Measurements from ENCODE around the gene UBE2D1.

Gene UBE2D1

DNA sequence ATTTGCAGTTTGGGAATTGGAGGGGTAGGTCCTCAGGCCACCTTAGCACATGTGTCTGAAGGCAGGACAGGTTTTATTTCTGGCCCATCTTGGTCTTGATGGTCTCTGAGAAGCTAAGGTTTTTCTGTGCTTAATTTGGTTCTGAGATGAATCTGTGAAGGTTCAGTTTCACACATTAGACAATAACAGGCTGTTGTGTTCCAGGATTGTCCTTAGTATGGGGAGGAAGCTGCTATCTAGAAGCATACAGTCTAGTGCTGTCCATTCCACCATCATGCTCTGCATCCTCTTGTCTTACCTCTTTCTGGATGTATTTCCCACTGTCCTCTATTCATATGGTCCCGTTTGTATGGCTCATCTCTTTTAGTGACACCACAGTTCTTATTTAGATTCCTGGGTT, 7.1 kb downstream of the UBE2D1 start:
- DNase-seq: no peak

DNA sequence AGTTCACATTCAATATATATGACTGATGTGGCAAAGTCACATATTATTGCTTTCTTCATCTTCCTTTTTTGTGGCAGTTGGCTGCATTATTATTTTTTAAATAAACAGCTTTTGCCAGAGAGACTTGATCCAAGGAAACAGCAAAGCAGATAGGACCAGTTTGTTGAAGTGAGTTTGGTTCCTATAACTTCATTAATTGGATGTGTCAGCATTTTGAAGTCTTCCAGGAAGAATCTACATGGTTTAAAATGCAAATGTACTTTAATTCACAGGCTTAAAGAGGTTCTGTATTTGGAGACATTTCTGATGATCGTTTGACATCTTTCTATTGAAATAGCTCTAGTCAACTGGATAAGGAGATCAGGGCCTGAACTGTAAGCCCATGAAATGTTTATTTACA, 13.2 kb downstream of the UBE2D1 start:
- no peak for DNase-seq

- no peak for DNase-seq
Observed at GRCh38 chr10:58348571-58349033, 13.8 kb downstream of the UBE2D1 start.

DNA sequence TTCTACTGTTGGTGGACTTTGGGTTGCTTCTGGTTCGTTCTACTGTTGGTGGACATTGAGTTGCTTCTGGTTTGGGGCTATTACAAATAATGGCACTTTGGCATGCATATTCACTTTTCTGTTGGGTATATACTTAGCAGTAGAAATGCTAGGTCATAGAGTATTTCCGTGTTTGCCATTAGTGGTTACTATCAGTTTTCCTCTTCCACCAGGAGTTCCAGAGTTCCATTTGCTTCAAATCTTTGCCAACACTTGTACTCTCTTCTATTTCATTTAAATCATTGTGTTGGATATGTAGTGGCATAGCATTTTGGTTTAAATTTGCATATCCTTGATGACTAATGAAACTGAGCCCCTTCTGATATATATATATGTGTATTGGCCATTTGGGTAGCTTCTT, 15.2 kb downstream of the UBE2D1 start:
- DNase-seq: no peak

- no peak for DNase-seq
Observed at GRCh38 chr10:58350619-58351323, 16.0 kb downstream of the UBE2D1 start.

DNA sequence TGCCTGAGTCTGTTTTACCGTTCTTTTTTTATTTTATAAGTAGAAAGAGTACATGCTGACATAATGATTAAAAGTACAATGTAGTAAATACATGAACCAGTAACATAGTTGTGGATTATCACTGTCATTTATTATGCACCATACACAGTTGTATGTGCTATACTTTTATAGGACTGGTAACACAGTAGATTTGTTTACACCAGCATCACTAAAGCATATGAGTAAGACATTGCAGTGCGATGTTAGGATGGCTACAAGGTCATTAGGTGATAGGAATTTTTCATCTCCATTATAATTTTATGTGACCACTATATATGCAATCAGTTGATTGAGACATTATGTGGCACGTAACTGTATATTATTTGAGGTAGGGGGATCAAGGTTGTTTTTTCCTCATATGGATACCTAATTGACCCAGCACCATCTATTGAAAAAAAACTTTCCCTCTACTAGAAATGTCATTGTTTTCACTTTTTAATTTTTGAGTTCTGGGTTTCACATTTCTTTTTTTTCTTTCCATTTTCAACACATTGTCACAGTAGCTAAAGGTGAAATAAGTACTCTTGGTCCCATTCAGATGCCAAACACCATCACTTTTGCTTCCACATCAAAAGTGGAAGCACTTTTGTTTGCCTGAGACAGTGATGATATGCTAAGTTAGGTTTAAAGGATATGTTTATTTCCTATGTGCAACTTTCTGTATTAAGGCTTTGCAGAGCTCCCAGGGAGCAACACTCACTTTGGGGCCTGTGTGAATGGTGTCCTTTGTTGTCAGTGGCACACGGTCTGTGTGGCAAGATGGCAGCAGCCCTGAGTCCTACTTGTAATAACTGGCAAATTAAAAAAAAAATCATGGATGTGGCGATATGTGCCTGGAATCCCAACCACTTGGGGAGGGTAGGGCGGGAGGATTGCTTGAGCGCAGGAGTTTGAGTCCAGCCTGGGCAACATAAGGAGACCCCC, 17.1 kb downstream of the UBE2D1 start:
- no peak for DNase-seq

GRCh38 chr10:58352956-58353610, 18.3 kb downstream of the UBE2D1 start:
- no peak for DNase-seq

DNA sequence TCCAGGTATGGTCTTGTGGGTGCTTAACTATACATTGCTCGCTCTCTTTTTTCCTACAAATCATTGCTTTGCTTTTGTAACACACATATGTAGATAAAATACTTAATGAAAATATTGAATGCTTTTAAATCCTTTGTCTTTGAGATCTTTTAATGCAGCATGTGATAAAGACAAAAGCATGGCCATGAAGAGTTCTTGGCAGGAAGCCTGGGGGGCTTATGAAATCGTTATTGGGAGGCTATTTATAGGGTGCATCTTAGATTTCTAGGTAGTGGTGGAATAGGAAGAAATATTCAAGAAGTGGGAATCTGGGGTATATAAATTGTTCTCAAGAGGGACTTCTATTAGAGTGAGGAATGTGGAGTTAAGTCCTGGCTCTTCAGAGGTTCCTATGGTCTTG, 21.9 kb downstream of the UBE2D1 start:
- no peak for DNase-seq

DNA sequence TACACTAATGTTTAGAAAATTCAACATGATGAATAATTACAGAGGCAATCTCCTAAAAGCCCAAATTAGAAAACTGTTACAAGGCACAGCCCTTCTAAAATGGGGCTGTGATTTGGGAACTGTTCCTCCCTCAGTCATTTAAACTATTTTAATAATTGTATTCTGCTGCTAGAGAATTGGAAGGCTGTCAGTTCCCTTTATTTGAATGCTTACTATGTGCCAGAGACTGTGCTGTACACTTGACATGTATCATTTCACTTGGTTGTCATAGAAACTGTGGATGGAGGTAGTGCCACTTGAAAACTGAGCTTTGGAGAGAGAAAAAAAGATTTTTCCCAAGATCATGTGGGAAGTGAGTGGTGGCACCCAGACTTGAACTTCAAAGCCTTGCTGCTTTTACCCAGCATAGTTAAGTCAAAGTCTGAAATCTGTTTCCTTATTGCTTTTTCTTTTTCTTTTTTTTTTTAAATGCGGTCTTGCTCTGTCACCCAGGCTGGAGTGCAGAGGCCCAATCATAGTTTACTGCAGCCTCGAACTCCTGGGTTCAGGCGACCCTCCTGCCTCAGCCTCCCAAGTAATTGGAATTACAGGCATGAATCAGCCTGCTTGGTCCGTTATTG, 23.6 kb downstream of the UBE2D1 start:
- no peak for DNase-seq

DNA sequence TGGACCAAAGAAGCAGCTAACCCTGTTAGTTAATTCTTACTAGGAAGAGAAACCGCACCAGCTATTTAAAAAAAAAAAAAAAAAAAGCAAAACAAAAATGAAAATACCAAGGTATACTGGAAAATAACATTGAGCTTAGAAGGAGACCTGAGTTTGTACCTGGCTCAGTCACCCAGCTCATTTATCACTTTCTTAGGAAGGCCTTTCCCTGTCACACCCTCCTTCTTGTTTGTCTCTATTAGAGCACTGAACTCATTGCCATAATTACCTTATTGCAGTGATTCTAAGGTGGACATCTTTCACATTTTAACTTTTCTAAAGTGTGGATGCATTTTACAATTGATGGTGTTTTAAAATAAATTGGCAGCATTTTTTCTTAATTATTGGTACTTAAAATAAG, 24.1 kb downstream of the UBE2D1 start:
- no peak for DNase-seq

DNA sequence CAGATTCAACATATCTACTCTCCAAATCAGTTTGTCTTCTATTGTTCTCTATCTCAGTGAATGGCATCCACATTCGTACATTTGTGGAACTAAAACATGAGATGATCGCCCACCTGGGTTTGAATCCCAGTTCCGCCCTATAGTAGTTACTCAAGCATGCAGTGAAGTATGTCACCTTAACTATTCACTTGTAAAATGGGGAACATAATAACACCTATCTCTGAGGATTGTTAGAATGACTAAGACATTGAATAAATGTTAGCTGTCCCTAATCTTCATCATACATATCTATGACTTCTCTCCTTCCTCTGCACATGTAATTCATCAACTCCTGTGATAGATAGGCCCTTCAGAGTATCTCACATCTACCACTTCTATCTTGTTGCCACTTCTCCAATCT, 24.7 kb downstream of the UBE2D1 start:
- no peak for DNase-seq

GRCh38 chr10:58360412-58361004, 25.7 kb downstream of the UBE2D1 start:
- no peak for DNase-seq

DNA sequence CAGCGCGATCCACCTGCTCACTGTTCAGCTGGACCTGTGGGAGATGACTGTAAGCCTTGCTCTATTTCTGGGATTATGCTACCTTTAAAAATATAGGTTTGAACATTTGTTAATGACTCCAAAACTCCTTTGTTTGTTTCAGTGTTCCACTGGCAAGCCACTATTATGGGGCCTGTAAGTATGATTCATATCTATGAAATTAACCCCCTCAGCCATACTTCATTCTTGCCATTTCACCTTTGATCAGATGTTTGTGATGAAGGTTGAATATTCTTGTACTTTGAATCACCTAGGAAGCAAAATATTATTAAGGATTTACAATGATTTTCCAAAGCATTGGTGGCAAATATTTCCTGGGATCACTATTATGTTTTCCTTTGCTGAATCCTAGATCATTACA, 26.5 kb downstream of the UBE2D1 start:
- DNase-seq: no peak

GRCh38 chr10:58362027-58362789, 27.4 kb downstream of the UBE2D1 start:
- no peak for DNase-seq

- no peak for DNase-seq
Observed at GRCh38 chr10:58367069-58367468, 32.3 kb downstream of the UBE2D1 start.

DNA sequence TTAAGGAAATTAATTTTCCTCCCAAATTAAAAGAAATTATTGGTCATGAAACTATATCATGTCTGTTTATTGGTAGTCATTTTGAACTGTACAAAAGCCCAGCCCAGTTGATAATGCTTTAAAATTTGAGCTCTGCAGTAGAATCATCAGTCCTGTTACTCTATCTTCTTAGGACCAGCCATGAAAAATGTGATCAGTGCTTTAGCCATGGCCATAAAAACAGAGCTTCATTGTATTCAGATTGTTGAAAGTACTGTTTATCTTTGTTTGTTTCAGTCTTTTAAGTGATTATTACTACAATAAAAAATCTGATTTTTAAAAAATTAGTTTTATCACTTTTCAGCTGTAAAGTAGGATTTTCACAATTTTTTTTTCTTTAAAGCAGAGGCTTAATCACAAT, 36.7 kb downstream of the UBE2D1 start:
- no peak for DNase-seq

- DNase-seq: no peak
Observed at GRCh38 chr10:58372607-58373441, 38.0 kb downstream of the UBE2D1 start.

DNA sequence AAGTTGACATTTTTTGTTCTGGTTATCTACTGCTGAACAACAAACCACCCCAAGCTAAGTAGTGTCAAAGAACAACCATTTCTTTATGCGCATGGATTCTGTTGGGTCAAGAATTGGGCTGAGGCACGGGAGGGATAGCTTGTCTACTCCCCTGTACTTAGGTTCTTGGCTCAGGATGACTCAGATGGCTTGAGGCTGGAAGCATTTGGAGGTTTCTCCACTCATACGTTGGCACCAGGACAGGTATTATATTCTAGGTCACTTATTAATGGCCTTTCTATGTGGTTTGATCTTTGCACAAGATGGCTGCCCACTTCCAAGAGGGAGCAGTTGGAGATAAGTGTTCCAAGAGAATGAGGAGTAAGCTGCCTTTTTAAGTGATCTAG, 38.6 kb downstream of the UBE2D1 start:
- no peak for DNase-seq

GRCh38 chr10:58382489-58382995, 47.7 kb downstream of the UBE2D1 start:
- no peak for DNase-seq

DNA sequence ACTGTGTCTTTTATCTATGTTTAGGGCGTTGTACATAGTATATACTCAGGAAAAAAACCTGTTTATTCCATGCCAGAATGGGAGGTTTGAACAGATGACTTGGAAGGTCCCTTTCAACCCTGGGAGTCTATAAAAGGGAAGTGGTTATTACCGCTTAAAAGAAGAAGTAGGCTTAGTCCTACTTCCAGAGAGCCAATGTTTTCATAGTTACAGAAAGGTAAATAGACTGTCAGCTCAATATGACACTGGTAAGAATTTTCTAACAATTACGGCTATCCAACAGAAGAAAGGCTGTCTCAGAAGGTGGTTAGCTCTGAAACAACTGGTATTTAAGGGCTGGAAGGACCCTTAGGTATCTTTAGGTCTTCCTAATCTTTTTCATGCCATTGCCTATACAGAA, 49.3 kb downstream of the UBE2D1 start:
- no peak for DNase-seq

DNA sequence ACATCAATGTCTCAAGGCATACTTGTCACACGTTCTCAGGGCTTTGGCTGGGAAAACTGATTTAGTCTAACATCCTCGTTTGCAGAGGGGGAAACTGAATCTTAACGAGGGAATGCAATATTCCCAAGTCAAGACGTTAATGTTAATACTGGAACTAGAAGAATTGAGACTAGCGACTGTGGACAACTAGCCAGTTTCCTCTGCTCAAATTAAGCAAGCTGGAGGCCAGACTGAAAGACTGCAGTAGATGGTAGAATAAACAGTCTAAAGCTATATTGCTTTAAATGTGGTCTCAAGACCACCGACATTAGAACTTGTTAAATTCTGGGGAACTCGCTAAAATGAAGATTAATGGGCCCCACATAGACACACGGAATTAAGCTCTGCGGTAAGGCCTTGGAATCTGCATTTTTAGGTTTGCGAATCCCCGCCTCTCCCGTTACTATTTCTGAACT, 49.8 kb downstream of the UBE2D1 start:
- no peak for DNase-seq

All from DMS79 (cell line).